HG03060 (cell line): ENCODE data around the gene C12orf75.
"Not testable (repeated sequence)": the region's sequence is repeated elsewhere in the genome, so short reads cannot be mapped to it uniquely, and the experiment has no call there.

Experiments
- ATAC-seq: cut with Tn5 transposase; IDR thresholded peaks from one replicate; pipeline ENCODE4 v1.9.1; 2021; ENCODE audit warnings: low read depth, moderate number of reproducible peaks; ENCODE audit not compliant: unreplicated experiment

C12orf75 gene

DNA sequence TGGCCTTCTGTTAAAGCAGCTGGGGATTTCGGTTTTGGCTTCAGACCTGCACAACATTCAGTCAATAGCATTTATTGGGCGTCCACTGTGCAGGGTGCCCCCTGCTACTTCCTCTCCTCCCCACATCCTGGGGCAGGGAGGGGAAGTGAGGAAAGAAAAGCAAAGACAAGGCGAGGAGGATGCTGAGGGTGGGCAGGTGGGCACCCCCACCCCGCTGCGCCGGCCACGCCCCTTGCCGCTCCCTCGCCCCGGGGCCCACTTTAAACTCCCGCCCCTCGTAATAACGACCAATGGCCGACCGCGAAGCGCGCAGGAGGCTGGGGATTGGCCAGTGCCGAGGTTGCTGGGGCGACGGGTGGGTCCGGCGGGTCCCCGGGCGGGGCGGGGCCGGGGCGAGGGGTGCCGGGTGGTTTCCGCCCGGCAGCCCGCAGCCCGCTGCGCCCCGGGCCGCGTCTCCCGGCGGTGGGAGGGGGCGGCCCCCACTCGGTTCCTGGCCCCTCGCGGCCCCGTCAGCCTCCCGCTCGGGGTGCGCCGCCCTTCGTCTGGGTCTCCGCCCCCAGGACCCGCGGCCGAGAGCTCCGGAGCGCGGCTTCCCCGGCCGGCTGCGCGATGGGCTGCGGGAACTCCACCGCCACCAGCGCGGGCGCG is at the start of gene C12orf75:
C12orf75 (plus strand) TSS at position 409 of the 648 bp plus-strand sequence; CDS start at position 610, 201 bp downstream.
- peak; percentile 64 for ATAC-seq

DNA sequence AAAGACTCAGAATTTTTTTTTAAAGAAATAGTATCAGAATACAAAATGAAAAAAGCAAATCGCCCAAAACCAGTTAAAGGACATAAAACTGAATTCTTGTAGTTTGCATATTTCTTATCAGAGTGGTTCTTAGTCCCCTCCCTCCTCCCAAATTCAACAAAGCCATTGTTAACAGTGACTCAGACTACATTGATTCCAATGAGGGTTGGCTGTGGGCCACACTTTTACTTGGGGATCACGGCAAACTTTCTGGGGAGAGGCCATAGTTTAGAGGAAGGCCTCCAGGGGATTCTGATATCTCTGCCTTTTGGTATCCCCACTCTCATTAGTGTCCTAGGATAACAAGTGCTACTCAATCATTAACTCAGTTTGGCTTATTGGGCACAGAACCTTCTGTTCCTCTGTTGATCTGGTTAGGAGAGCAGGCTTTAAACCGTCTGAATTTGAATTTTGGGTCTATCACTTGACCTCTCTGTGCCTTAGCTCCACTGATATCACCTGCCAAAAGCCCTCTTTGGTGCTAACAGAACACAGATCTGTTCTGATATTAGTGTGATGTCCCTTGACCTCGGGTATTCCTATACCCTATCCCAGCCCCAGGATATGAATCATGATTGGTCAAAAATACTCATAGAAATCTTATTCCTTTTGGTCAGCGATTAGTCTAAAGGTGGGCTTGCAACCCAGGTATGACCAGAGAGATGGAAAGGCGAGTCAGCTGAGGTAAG is 49.4 kb upstream of the C12orf75 start:
- ATAC-seq = no peak

DNA sequence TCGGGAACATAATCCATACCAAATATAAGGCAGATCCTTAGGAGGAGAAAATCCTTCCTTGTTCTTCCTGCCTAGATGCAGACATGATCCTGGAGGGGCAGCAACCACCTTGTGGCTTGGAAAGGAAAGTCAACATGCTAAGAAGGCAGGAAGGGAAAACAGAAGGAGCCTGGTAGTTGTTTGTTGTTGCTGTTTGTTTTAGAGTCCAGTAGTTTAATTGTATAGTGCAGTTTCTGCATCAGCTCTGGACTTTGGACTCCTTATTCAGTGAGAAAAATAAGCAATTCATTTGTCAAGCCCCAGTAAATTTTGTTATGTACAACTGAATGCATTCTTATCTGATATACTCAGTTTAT is 48.8 kb upstream of the C12orf75 start:
- no peak for ATAC-seq

DNA sequence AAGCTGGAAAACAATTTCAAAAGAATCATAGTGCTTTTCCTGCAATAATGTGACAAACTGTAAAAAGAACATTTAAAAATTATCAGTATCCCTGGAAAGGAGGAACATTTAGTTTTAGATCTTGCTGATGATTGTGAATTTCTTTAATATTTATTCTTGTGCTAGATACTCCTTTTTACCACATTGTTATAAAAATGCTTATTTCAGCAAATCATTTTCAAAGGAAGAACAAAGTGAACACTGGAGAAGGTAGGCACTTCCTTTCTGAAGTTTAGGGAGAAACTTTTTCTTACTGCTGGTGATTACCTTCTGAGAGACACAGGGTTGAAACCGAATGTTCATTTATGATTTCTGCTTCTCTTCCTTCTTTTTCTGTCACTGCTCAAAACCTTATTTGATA is 45.1 kb upstream of the C12orf75 start:
- no peak for ATAC-seq

DNA sequence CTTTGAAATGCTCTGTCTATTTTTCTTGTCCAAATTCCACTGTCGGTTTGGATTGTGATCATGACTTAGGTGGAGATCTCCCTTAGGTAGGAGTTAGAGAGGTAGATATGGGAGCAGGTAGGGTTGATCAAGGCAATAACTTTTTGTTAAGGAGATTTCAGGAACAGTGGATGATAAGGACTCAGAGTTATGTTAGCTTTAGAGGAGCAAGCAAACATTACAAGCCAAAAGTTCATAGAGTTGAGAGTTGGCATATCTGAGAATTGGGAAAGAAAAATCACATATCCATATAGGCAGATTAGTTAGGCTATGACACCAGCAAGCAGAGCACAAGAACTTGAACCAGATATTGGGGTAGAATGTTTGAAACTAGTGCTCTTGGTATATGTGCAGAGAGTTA is 43.1 kb upstream of the C12orf75 start:
- ATAC-seq = no peak

DNA sequence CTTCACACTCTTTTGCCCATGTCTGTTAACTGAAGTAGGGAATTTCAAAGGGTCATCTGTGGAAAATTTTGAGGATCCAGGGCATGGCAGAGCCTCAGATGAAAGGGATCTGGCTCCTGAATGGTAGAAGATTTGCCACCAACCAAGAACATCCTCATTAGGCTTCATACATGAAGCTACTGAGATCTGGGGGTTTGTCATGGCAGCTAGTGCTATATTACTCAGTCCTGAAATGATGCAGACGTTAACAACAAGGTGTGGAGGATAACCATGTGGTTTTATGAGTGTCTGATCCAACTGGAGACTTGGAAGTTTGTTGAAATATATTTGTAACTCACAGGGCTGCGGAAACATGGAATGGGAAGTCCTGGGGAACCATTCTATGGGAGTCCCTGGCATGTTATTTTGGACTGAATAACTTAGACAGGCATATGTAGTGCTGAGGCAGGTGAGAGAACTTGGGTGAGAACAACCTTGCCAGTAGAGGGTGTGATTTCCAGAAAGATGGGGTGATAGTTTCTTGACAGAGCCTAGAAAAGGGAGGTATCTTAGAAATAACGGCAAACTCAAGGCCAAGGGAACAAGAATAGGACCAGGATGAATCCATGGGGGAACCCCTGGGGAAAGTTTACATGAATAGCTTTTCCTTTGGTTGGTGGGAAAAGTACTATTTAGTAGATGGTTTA is 42.0 kb upstream of the C12orf75 start:
- ATAC-seq = no peak

DNA sequence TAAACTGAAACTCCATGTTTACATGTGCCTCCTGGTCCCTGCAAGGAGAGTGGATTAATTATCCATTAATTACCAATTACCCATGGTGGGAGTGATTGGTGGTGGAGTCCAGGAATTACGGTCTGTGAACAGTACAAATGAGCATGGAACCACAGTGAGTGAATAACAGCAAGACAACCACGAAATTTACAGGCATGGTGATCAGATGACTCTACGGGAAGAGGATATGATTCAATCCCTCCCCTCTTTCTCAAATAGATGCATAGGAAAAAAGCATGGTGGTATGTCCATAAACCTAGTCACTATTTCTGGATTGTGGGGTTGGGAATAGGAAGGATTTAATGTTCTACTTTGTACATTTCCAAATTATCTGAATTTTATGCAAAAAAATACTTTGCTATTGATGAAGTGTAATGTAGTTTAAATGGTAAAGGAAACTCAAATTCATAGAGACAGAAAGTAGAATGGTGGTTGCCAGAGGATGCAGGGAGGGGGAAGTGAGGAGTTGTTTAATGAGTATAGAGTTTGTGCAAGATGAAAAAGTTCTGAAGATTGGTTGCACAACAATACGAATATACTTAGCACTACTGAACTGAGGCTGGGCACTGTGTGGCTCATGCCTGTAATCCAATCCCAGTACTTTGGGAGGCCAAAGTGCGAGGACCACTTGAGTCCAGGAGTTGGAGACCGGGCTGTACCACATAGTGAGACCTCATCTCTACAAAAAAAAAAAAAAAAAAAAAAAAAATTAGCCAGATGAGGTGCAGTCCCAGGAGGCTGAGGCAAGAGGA is 41.2 kb upstream of the C12orf75 start:
- ATAC-seq = no peak

DNA sequence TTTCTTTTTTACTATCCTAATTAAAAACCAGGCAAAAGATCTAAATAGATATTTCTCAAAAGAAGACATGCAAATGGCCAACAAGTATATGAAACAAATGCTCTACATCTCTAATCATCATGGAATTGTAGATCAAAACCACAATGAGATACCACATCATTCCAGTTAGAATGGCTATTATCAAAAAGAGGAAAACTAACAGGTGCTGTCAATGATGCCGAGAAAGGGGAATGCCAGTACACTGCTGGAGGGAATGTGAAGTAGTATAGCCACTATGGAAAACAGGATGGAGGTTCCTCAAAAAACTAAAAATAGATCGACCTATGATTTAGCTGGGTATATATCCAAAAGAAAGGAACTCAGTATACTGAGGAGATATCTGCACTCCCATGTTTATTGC is 39.0 kb upstream of the C12orf75 start:
- no peak for ATAC-seq

DNA sequence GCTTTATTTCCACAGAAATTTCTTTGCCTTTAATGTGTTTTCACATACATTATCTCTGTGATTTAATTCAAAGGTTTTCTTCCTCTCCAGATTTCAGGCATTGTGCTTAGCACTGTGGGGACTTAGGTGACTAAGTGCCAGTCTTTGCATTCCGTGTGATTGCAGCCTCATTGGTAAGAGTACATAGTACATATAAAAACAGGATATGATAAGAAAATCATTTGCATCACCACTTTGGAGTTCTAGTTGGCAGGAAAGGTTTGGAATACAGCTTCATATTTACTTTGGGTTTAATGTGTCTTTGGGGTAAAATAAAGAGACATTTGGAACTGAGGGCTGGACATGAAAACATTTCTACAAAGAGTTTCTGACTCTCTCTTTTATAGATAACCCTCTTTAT is 37.8 kb upstream of the C12orf75 start:
- ATAC-seq = no peak

DNA sequence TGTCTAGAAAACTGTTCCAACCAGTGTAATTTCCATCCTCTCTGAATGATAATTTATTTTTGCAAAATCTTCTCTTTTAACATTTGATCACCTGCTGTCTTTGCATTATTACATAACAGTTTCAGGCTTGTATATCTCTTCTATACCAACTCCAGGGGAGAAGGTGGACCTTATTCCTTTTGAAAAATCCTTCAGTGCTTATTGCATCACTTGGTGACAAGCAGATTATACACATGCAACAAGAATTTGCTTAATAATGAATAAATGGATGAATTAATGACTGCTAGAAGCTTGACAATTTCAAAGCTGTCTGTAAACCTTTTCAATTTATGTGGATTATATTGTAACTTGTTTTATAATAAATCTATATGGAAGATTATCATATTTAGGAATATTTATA is 37.3 kb upstream of the C12orf75 start:
- ATAC-seq = no peak

DNA sequence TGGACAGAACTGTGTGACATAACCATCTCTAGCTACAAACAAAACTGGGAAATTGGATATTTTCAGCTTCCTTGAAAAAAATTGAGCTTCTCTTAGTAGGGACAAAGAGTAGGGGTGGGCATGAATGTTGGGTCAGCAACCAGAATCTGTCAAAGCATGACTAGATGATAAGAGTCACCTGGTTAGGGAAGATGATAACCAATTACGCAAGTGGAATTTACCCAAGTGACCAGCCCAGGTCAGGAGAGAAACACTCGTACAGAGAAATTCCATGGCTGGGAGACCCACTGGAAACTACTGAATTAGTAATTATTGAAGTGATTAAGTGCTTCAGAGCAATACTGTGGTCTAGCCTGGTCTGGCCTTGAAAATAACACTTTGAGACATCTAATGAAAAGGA is 36.3 kb upstream of the C12orf75 start:
- no peak for ATAC-seq

DNA sequence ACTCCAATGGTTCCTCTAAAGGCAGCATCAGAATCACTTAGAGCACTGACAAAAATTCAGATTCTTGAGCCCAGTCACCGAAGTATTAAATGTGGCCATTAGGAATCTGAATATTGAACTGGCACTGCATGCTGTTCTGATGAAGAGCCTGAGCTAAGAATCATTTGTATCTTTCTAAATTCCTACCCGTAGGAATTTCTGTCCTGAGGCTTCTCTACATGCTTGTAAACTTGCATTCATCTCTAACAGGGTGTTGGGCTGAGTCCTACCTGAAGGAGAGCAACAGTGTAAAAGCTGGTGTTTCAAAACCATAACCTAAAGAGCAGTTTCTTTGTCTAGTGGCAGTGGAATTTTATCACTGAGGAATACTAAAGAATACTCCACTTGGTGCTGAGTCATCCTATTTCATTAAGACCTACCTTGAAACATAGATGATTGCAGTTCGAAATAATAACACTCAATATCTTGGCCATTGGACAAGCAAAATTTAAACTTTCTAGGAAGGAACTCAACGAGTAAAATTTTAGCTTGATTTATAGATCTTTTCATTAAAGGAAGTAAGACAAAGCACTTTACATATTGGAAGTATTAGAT is 35.5 kb upstream of the C12orf75 start:
- no peak for ATAC-seq

DNA sequence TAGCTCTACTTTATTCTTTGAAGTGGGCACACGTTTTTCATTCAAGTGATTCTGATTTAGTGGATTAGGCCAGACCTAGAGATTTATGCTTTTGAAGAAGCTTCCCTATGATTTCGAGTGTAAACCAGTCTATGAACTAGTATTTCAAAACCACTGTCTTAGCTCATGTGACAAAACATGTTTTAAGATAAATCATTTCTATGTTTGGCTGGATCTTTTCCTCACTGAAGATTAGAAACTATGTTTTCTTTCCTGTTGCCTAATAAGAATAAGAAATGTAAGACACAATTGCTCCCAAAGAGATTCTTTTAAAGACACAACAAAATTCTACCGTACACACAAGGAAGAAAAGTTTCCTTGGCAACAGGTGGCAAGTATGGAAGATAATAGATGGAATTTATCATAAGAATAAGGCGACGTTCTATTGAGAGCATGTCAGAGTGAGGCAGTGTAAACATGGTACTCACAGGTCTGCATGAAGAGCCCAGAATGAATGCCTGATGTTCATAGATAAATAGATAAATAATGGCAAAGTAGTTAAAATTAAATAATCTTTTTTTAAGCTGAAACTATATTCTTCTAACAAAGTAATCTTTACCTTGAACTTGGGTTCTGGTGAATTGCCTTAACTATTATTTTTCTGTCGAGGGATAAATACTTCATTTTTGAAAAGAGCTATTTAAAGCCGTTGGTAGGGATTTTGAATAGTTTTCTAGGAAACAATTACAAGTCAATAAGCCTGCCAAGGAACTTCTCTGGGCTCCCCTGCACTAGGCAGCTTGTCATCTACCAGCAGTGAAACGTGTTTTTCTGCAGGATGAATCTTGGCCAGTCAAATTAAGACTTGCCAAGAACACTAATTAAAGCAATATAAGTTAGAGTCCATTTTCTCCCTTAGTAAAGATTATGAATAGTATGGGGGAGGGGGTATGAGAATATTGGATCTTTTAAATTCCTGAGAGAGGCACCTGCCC is 34.1 kb upstream of the C12orf75 start:
- ATAC-seq = no peak

DNA sequence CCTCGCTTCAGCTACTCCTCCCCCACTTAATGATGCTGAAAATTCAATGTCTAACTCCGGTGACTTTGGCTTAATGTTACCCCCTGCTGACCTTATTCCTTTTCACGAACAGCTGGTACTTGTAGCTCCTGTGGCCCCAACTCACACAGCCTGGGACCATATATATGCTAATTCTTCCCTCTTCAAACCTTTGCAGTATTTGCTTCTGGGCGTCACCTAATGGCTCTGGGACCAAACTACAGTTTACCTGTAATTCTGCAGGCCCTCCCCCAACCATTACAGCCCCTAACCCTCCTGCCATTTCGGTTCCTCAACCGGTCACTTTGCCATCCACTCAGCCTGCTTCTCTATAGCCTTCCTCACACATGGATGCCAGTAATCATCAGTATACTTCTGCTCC is 29.6 kb upstream of the C12orf75 start:
- ATAC-seq = no peak

DNA sequence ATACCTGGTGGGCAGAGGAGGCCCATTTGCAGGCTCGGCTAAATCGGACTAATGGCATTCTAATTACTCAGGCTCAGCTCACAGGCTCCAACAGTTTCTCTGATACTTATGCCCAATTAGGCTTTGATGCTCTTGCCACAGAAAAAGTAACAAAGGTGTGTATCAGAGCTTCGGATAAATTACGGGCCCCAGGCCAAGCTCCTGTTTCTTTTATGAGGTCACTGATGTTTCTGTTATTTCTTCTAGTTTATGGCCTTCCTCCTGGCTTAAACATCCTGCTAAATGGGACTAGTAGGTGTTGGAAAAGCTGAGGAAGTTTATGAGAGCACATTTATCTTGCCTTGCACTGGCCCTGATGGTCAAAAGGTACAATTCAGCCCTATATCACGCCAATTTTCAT is 28.8 kb upstream of the C12orf75 start:
- no peak for ATAC-seq

DNA sequence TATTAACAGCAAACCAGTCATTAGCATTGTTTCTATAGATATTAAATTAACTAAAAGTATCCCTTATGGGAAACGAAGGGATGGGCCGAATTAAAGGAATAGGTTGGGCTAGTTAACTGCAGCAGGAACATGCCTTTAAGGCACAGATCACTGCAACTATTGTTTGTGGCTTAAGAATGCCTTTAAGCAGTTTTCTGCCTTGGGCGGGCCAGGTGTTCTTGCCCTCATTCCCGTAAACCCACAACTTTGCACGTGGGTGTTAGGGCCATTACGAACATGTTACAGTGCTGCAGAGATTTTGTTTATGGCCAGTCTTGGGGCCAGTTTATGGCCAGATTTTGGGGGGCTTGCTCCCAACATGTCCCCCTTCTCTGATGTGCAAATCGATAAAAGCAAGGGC is 27.5 kb upstream of the C12orf75 start:
- not testable (repeated sequence) for ATAC-seq

DNA sequence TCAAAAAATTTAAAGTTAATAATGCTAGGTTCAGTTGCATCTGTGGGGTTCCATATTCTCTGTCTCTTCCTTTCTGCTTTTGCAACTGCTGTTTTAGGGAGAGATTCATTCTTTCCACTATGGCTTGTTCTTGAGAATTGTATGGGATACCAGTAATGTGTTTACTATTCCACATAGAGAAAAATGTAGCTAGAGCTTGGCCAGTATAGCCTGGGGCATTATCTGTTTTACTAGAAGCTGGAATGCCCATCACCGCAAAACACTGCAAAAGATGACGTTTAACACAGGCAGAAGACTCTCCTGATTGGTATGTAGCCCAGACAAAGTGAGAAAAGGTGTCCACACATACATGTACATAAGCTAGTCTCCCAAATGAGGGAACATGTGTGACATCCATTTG is 25.9 kb upstream of the C12orf75 start:
- ATAC-seq = not testable (repeated sequence)

DNA sequence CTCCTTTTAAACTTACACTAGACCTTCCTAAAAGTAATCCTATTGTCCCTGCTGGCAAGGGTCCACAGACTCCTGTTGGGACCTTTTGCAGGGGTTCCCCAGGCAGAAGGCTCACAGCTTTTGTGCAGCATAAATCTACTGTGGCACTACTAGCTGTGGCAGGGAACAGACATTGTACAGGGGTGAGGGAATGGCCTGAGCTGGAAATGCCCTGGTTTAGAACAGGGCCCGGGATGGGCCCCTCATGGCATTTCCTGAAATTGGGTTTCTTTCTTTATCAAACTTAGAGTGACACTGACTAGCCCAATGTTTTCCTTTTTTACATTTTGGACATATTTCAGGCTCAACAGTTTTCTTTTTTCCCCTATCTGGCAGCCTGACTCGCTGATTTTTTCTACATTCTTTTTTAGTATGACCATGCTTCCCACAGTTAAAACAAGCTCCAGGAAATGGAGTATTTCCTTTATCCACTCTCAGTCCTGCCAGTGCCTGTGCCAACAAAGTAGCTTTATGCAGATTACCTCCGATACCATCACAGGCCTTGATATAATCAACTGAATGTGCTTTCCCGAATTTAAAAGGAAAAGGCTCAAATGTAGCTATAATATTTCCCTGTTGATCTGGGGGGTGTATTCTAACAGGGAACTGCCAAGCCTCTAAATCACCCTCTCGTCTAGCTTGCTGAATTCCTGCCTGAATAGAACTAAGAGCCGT is 22.7 kb upstream of the C12orf75 start:
- not testable (repeated sequence) for ATAC-seq

DNA sequence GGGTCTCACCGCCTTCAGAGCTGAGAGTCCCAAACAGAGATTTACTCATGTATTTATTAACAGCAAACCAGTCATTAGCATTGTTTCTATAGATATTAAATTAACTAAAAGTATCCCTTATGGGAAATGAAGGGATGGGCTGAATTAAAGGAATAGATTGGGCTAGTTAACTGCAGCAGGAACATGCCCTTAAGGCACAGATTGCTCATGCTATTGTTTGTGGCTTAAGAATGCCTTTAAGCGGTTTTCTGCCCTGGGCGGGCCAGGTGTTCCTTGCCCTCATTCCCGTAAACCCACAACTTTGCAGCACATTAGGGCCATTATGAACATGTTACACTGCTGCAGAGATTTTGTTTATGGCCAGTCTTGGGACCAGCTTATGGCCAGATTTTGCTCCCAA is 21.7 kb upstream of the C12orf75 start:
- ATAC-seq = not testable (repeated sequence)
